ENCODE data around the gene TMCC3. TPM values are rescaled to one million over a fixed set of nuclear protein-coding genes. Genes with fewer than 3 reads are reported as not detected.

TMCC3 gene
- total RNA-seq, 1 experiment from 2014 or later: 19.9 TPM

DNA sequence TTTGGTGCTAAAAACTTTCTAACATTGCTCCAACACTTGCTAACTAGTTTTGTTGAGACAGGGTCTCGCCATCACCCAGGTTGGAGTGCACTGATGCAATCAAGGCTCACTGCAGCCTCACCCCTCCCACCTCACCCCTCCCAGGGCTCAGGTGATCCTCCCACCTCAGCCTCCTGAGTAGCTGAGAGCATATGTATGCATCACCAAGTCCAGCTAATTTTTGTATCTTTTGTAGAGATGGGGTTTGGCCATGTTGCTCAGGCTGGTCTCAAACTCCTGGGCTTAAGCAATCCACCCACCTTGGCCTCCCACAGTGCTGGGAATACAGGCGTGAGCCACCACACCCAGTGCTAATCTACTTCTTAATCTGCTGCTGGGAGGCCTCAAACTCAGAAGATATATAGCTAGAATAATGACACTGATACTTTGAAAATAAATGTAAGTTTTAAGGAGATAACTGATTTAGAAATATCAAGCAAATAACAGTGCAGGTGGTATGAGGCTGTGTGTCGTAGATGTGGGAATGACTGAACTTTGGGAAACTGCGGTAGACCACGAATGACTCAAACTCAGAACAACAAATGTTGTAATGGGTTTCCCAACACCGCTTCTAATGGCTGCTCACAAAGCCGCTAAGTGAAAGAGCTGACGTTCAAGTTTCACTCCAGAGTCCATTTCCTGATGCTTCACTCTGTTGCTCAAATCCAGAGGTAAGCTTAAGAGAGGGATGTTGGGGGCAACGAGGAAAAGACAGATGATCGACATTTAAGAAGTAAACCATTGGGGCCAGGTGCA, 10.0 kb downstream of the TMCC3 start:
- no peaks in the 10 kb centered on the region for H4K20me1 ChIP-seq (ENCODE audit: insufficient read depth)
- H3K79me2 ChIP-seq (ENCODE audit: low read depth): peaks cover 55% of the 10 kb centered on the region
- H3K4me3 ChIP-seq: no peak overlapping the region
- no peak overlapping the region for H2AFZ ChIP-seq
- intact Hi-C loops (cut with micrococcal nuclease; ENCODE audit: unreplicated experiment): no loop called here
- peak overlapping the region; percentile 63 for H3K27ac ChIP-seq
- H3K27me3 ChIP-seq (ENCODE audit: insufficient read depth, low read depth): no peaks in the 10 kb centered on the region
- H3K4me1 ChIP-seq (replicated peaks; ENCODE audit: insufficient read depth): peaks cover 33% of the 10 kb centered on the region
- DNase-seq: peak in 1 of 2 experiments; percentile 48
- TF ChIP-seq, protein P1, sequence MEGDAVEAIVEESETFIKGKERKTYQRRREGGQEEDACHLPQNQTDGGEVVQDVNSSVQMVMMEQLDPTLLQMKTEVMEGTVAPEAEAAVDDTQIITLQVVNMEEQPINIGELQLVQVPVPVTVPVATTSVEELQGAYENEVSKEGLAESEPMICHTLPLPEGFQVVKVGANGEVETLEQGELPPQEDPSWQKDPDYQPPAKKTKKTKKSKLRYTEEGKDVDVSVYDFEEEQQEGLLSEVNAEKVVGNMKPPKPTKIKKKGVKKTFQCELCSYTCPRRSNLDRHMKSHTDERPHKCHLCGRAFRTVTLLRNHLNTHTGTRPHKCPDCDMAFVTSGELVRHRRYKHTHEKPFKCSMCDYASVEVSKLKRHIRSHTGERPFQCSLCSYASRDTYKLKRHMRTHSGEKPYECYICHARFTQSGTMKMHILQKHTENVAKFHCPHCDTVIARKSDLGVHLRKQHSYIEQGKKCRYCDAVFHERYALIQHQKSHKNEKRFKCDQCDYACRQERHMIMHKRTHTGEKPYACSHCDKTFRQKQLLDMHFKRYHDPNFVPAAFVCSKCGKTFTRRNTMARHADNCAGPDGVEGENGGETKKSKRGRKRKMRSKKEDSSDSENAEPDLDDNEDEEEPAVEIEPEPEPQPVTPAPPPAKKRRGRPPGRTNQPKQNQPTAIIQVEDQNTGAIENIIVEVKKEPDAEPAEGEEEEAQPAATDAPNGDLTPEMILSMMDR (conservative IDR thresholded peaks at IDR 0.05): no peak
- no peak for TF ChIP-seq EZH2 (IDR thresholded peaks at IDR 0.05; ENCODE audit: low read depth)
- CTCF ChIA-PET: no interaction called here
- no peaks in the 10 kb centered on the region for H3K9me3 ChIP-seq (ENCODE audit: insufficient read depth, low read depth)
- POLR2A ChIA-PET (ENCODE audit: unreplicated experiment): no interaction called here
- H3F3A ChIP-seq (ENCODE audit: insufficient read depth, low read depth): peaks cover 21% of the 10 kb centered on the region
- no peaks in the 10 kb centered on the region for H3K9me2 ChIP-seq (ENCODE audit: insufficient read depth)
- no TSS peak for BruUV-seq (replicated peaks)
- no peaks in the 10 kb centered on the region for H3K36me3 ChIP-seq (ENCODE audit: low read depth)
- H3K4me2 ChIP-seq: no peak overlapping the region

DNA sequence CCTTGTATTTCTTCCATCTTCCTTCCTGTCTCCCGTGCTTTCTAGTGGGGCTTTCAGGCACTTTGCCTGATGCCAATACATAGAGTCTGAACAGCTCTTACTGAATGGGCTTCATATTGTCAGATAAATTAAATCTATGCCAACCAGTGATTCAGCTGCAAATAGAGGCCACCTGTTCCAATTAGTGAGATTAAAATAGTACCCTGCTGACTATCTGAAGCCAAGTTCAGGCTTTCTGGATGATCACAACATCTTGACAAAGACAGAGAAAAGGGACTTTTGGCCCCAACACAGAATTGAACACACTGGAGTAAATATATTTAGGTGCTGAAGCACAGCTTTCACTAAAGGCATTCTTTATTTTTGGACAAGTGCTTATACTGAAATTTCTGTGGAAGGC, 11.8 kb downstream of the TMCC3 start:
- POLR2A ChIA-PET (ENCODE audit: unreplicated experiment): interaction anchor here (0.7 kb wide), 1 partner anchor 777 kb away, joined by 4 read pairs; no protein-coding TSS in a partner anchor
- Histone ChIP-seq H3K27me3 (ENCODE audit: insufficient read depth, low read depth) (no peaks in the 10 kb centered on the region), H4K20me1 (ENCODE audit: insufficient read depth) (no peaks in the 10 kb centered on the region), H3K27ac (no peak overlapping the region), H3K36me3 (ENCODE audit: low read depth) (no peaks in the 10 kb centered on the region), H3K9me2 (ENCODE audit: insufficient read depth) (no peaks in the 10 kb centered on the region), H3F3A (ENCODE audit: insufficient read depth, low read depth) (peaks cover 5% of the 10 kb centered on the region; the same call in 1 of the 2 replicates), H3K4me1 (replicated peaks; ENCODE audit: insufficient read depth) (peaks cover 15% of the 10 kb centered on the region), H2AFZ (no peak overlapping the region), H3K4me2 (no peak overlapping the region), H3K4me3 (no peak overlapping the region), H3K79me2 (ENCODE audit: low read depth) (peaks cover 53% of the 10 kb centered on the region), H3K9me3 (ENCODE audit: insufficient read depth, low read depth) (no peaks in the 10 kb centered on the region)
- intact Hi-C loops (cut with micrococcal nuclease; ENCODE audit: unreplicated experiment): no loop called here
- no TSS peak for BruUV-seq (replicated peaks)
- TF ChIP-seq, protein P1 (conservative IDR thresholded peaks at IDR 0.05): no peak
- TF ChIP-seq EZH2 (IDR thresholded peaks at IDR 0.05; ENCODE audit: low read depth): no peak
- DNase-seq: no peak
- CTCF ChIA-PET: interaction anchor here (0.6 kb wide), 1 partner anchor 27 kb away, joined by 3 read pairs; no protein-coding TSS in a partner anchor

DNA sequence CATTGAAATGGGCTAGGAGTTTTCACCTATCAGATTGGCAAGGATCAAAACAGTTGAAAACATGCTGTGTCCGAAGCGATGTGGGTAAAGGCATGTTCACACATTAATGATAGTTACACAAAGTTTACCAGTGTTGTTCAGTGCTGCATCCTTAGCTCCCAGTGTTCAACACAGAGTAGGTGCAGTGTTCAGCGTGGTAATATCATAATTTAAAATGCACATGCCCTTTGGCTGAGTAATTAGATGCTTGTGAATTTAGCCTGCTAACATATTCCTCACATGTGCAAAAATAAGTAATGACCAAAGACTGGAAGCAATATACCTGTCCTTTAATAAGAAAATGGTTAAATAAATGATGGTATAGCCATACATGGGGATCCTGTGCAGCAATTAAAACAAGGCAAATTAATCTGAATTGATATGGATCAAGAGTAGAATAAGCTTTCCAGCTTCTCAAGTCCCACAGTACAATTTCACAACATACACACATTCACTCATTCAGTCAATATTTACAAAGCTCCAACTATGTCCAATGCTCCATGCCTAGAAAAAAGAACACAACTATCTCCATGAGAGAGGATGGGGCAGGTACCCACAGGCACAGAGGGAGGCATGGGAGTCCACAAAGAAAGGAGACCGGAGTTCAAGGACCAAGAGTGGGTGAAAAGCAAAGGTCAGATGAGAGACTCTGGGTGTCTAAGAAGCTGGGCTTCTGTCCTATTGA, 12.8 kb downstream of the TMCC3 start:
- ChIA-PET POLR2A (ENCODE audit: unreplicated experiment) (interaction anchor here (0.6 kb wide), 1 partner anchor 48 kb away, joined by 6 read pairs; no protein-coding TSS in a partner anchor), CTCF (no interaction called here)
- Histone ChIP-seq H3K36me3 (ENCODE audit: low read depth) (no peaks in the 10 kb centered on the region), H3K27ac (no peak overlapping the region), H3K79me2 (ENCODE audit: low read depth) (peaks cover 47% of the 10 kb centered on the region), H3K27me3 (ENCODE audit: insufficient read depth, low read depth) (no peaks in the 10 kb centered on the region), H3K4me2 (no peak overlapping the region), H2AFZ (no peak overlapping the region), H3K9me3 (ENCODE audit: insufficient read depth, low read depth) (no peaks in the 10 kb centered on the region), H3K4me3 (no peak overlapping the region), H3K4me1 (replicated peaks; ENCODE audit: insufficient read depth) (peaks cover 6% of the 10 kb centered on the region), H4K20me1 (ENCODE audit: insufficient read depth) (no peaks in the 10 kb centered on the region), H3F3A (ENCODE audit: insufficient read depth, low read depth) (no peaks in the 10 kb centered on the region), H3K9me2 (ENCODE audit: insufficient read depth) (no peaks in the 10 kb centered on the region)
- no TSS peak for BruUV-seq (replicated peaks)
- no peak for DNase-seq
- TF ChIP-seq, protein P1 (conservative IDR thresholded peaks at IDR 0.05): no peak
- TF ChIP-seq EZH2 (IDR thresholded peaks at IDR 0.05; ENCODE audit: low read depth): no peak
- intact Hi-C loops (cut with micrococcal nuclease; ENCODE audit: unreplicated experiment): no loop called here
